Hypothalamus (tissue), 51 donors: Measurements from ENCODE around the gene GABPB2.

Experiments
- DNase-seq, 51 donors: peaks; one replicate each; lab custom pipeline; 2025; lab: John Stamatoyannopoulos, UW

Gene GABPB2

DNA sequence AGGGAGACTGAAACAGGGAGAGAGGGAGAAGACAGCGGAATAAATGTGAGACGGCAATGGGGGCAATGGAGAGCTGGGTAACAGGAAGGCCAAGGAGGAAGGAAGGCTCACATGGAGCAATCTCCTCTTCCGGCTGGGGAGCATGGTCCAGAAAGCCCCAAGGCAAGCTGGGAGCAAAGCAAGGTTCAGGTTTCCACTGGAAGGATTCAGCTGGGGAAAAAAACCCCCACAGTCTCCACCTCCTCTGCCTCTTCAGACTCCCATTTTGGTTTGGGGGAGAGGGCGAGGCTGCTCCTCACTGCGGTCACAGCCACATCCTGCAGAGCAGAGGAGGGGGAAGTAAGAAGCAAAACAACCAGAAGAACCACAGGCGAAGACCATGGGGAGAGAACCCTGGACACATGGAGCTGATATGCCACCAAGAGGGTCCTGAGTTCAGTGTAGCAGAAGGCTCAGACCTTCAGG is 86.5 kb downstream of the GABPB2 start:
- DNase-seq, result peak in 3 of 51 donors; percentile 4 to 19 (median 9)

- DNase-seq, result no peak
Observed at GRCh38 chr1:151158326-151158725, 87.8 kb downstream of the GABPB2 start.

GRCh38 chr1:151158751-151159251 is 88.2 kb downstream of the GABPB2 start:
- no peak for DNase-seq

- DNase-seq, result no peak
Observed at GRCh38 chr1:151159373-151159772, 88.8 kb downstream of the GABPB2 start.

- DNase-seq, result peak in 1 of 51 donors; percentile 59
Observed at GRCh38 chr1:151164732-151165280, 94.2 kb downstream of the GABPB2 start.

- peak in 35 of 51 donors; percentile 16 to 92 (median 50) for DNase-seq
Observed at GRCh38 chr1:151165281-151165737, 94.7 kb downstream of the GABPB2 start.

GRCh38 chr1:151165738-151166504 is 95.4 kb downstream of the GABPB2 start, which contains the start of the genes LYSMD1 and SCNM1:
TSS of gene LYSMD1 (minus strand) at chr1:151165902. CDS start at chr1:151165258, 644 bp downstream.
TSS of gene SCNM1 (plus strand) at chr1:151166144. CDS start at chr1:151166153, 9 bp downstream.
- DNase-seq, result peak; percentile 85 to 99 (median 95)

DNA sequence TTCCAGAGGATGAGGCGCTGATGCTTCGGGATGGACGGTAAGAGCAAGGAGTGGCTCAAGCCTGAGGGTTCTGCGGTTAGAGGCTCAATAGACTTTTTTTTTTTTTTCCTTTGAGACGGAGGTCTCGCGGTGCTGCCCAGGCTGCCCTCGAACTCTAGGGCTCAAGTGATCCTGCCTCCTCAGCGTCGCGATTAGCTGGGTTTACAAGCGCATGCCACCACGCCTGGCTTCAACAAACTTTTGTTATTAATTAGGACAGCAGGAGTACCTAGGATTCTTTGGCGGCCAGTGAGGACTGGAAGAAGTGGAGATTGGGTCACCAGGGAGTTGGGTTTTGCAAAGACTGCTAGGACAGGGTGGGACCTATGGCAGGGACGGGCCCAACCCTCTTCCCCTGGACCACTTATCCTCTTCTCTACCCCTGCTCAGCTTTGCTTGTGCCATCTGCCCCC is 96.0 kb downstream of the GABPB2 start:
- no peak for DNase-seq

DNA sequence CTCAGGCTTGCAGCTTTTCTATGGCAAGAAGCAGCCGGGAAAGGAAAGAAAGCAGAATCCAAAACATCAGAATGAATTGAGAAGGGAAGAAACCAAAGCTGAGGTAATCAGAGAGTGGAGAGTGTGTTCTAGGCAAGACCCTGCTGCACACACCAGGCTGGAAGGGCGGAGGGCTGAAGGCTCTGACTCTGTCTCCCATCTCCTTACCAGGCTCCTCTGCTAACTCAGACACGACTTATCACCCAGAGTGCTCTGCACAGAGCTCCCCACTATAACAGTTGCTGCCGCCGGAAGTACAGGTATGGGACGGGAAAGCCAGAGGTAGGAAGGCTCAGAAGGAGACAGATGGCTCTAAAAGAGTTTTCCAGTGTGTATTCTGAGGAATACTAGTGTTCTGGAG is 96.6 kb downstream of the GABPB2 start:
- no peak for DNase-seq

GRCh38 chr1:151171190-151171589 is 100.6 kb downstream of the GABPB2 start:
- no peak for DNase-seq
